Measurements from ENCODE around the gene TMEM140. TPM values are rescaled to one million over a fixed set of nuclear protein-coding genes. Genes with fewer than 3 reads are reported as not detected.

The TMEM140 gene
- total and polyA plus RNA-seq, 9 of the 15 experiments (the other 6 are each of a cell fraction or from before 2014, with no cell fraction given): 0.03 to 0.82 (median 0.23) TPM

GRCh38 chr7:135147899-135148721 lies at the start of gene TMEM140 (continued):
- no peak for TF ChIP-seq MYBL2 (IDR thresholded peaks at IDR 0.05; ENCODE audit: low read depth)
- no peak for TF ChIP-seq MYBL2 (CRISPR knock-in tag; IDR thresholded peaks at IDR 0.05; ENCODE audit: borderline replicate concordance)
- TF ChIP-seq ZNF592 (IDR thresholded peaks at IDR 0.05): peak; percentile 11; the same call in 1 of the 2 replicates
- TF ChIP-seq MCM2 (IDR thresholded peaks at IDR 0.05; ENCODE audit: low read depth): no peak
- no peak for TF ChIP-seq ZNF277 (CRISPR knock-in tag; IDR thresholded peaks at IDR 0.05; ENCODE audit: borderline replicate concordance)
- TF ChIP-seq EP300 (IDR thresholded peaks at IDR 0.05; ENCODE audit: low read length): no peak
- TF ChIP-seq CHD2 (IDR thresholded peaks at IDR 0.05; ENCODE audit: low read depth, low read length): no peak
- no peak for TF ChIP-seq TRIM25 (IDR thresholded peaks at IDR 0.05; ENCODE audit: borderline replicate concordance)
- TF ChIP-seq ZNF124 (CRISPR knock-in tag; IDR thresholded peaks at IDR 0.05): no peak
- no peak for TF ChIP-seq RHOXF2B (CRISPR knock-in tag; conservative IDR thresholded peaks at IDR 0.05)
- TF ChIP-seq SIX5 (IDR thresholded peaks at IDR 0.05; ENCODE audit: borderline replicate concordance in 1 of 2, insufficient read depth in 1 of 2, low read depth in 1 of 2, low read length in 2 of 2): no peak
- TF ChIP-seq, protein P1, sequence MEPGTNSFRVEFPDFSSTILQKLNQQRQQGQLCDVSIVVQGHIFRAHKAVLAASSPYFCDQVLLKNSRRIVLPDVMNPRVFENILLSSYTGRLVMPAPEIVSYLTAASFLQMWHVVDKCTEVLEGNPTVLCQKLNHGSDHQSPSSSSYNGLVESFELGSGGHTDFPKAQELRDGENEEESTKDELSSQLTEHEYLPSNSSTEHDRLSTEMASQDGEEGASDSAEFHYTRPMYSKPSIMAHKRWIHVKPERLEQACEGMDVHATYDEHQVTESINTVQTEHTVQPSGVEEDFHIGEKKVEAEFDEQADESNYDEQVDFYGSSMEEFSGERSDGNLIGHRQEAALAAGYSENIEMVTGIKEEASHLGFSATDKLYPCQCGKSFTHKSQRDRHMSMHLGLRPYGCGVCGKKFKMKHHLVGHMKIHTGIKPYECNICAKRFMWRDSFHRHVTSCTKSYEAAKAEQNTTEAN (CRISPR knock-in tag; IDR thresholded peaks at IDR 0.05): no peak
- TF ChIP-seq, protein P2, sequence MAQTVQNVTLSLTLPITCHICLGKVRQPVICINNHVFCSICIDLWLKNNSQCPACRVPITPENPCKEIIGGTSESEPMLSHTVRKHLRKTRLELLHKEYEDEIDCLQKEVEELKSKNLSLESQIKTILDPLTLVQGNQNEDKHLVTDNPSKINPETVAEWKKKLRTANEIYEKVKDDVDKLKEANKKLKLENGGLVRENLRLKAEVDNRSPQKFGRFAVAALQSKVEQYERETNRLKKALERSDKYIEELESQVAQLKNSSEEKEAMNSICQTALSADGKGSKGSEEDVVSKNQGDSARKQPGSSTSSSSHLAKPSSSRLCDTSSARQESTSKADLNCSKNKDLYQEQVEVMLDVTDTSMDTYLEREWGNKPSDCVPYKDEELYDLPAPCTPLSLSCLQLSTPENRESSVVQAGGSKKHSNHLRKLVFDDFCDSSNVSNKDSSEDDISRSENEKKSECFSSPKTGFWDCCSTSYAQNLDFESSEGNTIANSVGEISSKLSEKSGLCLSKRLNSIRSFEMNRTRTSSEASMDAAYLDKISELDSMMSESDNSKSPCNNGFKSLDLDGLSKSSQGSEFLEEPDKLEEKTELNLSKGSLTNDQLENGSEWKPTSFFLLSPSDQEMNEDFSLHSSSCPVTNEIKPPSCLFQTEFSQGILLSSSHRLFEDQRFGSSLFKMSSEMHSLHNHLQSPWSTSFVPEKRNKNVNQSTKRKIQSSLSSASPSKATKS (CRISPR knock-in tag; IDR thresholded peaks at IDR 0.05): no peak
- no peak for TF ChIP-seq FUS (optimal IDR thresholded peaks at IDR 0.05; ENCODE audit: low read depth, low read length)
- TF ChIP-seq BDP1 (IDR thresholded peaks at IDR 0.05; ENCODE audit: insufficient read depth, insufficient read length): no peak
- peak; percentile 16; the same call in 1 of the 2 replicates for TF ChIP-seq MTA1 (IDR thresholded peaks at IDR 0.05; ENCODE audit: borderline replicate concordance)
- TF ChIP-seq ZFP1 (CRISPR knock-in tag; IDR thresholded peaks at IDR 0.05): no peak

Measured in K562 (cell line).